ENCODE measurements around the gene SFSWAP.

- no peak for TF ChIP-seq CTCF (IDR thresholded peaks at IDR 0.05)
- TF ChIP-seq EP300 (IDR thresholded peaks at IDR 0.05), result no peak
These were observed 788 bp downstream of the SFSWAP start for GRCh38 chr12:131711551-131712205.

All from sigmoid colon (tissue), 4 donors.